ENCODE measurements around the gene ZNF484.
"Not testable (repeated sequence)": the region's sequence is repeated elsewhere in the genome, so short reads cannot be mapped to it uniquely, and the experiment has no call there.

The ZNF484 gene

DNA sequence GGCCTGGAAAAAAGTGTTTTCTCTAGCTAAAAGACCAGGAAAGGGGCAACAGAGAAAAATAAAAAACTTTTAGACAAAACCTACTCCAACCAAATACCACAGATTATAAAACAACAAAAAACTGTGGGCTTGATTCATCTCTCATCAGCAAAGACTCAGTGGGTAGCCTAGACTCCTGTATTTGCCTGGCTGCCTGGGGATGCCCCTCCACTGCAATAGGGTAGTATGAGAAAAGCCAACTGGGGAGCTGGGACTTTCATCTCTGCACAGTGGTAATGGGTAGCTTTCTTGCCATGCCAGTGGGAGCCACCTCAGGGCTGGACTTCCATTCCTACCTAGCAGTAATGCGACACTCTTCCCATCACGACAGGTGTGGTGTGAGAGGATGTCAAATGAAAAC lies 7.5 kb downstream of the ZNF484 start:
- TF ChIP-seq, protein P1, sequence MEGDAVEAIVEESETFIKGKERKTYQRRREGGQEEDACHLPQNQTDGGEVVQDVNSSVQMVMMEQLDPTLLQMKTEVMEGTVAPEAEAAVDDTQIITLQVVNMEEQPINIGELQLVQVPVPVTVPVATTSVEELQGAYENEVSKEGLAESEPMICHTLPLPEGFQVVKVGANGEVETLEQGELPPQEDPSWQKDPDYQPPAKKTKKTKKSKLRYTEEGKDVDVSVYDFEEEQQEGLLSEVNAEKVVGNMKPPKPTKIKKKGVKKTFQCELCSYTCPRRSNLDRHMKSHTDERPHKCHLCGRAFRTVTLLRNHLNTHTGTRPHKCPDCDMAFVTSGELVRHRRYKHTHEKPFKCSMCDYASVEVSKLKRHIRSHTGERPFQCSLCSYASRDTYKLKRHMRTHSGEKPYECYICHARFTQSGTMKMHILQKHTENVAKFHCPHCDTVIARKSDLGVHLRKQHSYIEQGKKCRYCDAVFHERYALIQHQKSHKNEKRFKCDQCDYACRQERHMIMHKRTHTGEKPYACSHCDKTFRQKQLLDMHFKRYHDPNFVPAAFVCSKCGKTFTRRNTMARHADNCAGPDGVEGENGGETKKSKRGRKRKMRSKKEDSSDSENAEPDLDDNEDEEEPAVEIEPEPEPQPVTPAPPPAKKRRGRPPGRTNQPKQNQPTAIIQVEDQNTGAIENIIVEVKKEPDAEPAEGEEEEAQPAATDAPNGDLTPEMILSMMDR (conservative IDR thresholded peaks at IDR 0.05) = no peak
- no peak for TF ChIP-seq ZFX (IDR thresholded peaks at IDR 0.05)
- no peak overlapping the region for H3K27ac ChIP-seq

DNA sequence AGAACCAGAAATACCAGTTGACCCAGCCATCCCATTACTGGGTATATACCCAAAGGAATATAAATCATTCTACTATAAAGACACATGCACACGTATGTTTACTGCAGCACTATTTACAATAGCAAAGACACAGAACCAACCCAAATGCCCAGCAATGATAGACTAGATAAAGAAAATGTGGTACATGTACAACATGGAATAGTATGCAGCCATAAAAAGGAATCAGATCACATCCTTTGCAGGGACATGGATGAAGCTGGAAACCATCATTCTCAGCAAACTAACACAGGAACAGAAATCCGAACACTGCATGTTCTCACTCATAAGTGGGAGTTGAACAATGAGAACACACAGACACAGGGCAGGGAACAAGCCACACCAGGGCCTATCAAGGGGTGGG lies 11.2 kb downstream of the ZNF484 start:
- not testable (repeated sequence) for H3K27ac ChIP-seq

DNA sequence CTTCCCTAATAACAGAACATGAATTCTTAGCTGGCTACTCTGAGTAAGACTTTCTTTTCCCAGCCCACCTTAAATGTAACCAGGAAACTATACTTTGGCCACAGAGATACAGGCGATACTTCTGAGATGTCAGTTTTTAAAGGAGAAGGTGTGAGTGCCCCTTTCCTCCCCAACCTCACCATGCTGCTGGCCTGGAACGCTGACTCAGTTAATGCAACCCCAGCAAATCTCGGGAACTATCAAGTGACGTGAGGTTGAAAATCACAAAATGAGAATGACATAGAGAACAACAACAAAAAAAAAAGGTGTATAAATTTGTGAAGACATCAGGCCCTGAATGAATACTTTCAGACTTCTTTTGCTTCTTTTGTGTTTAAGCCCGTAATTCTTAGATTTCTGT lies 13.7 kb downstream of the ZNF484 start:
- TF ChIP-seq, protein P1 (conservative IDR thresholded peaks at IDR 0.05) = no peak
- TF ChIP-seq ZFX (IDR thresholded peaks at IDR 0.05) = no peak
- H3K27ac ChIP-seq = no peak overlapping the region

DNA sequence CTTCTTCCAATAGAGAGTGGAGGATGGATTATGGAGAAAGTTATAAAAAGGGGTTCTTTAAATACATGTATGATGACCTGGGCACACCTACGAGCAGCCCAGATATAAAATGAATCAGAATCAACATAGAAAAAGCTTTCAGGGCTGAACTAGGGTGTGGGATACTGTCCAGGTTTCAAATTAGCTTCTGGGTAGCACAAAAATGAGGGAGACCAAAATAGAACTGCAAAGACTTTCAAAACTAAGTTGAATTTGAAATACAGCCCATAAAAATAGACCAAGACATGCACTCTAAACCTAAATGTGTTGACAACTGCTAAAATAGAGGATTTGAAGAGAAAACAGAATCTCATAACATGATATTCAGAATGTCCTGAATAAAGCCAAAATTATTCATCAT lies 17.0 kb downstream of the ZNF484 start:
- no peak for TF ChIP-seq ZFX (IDR thresholded peaks at IDR 0.05)
- TF ChIP-seq, protein P1 (conservative IDR thresholded peaks at IDR 0.05) = no peak
- no peak overlapping the region for H3K27ac ChIP-seq

DNA sequence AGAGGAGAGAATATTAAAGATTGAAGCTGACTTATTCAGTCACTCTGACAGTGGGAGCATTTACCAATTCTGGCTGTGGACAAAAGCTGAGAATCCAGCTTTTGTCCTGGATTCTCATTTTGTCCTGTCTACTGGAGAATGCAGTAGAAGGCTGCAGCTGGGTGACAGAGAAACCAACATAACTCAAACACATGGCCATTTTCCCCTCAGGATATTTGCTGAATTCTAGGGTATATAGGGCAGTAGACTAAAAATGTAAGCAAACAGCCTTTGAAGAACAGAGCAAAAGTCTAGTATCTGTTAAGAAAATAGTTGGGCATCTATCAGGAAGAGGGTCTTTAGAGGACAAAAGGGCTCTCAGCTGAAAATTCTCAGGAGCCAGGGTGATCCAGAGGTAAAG lies 20.6 kb downstream of the ZNF484 start:
- no peak overlapping the region for H3K27ac ChIP-seq
- TF ChIP-seq ZFX (IDR thresholded peaks at IDR 0.05) = no peak
- TF ChIP-seq, protein P1 (conservative IDR thresholded peaks at IDR 0.05) = no peak

DNA sequence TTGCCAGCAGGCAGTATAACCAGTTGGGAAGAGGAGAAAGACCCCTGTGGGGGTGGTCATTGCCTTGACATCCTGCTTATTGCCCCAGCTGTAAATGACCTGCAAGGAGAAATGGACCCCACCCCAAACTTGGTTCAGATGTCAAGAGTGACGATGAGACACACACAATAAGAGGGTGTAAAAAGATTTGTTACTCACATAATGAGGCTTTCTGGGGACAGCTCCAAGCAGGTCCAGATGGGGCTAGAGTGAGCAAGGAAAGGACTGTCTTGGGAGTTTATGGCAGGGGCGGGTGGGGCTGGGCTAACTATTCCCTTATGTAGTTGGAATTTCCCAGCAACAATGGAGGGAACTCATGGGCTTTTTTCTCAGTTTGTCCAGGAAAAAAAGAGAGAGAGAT lies 24.1 kb downstream of the ZNF484 start:
- H3K27ac ChIP-seq = no peak overlapping the region
- TF ChIP-seq, protein P1 (conservative IDR thresholded peaks at IDR 0.05) = no peak
- TF ChIP-seq ZFX (IDR thresholded peaks at IDR 0.05) = no peak

DNA sequence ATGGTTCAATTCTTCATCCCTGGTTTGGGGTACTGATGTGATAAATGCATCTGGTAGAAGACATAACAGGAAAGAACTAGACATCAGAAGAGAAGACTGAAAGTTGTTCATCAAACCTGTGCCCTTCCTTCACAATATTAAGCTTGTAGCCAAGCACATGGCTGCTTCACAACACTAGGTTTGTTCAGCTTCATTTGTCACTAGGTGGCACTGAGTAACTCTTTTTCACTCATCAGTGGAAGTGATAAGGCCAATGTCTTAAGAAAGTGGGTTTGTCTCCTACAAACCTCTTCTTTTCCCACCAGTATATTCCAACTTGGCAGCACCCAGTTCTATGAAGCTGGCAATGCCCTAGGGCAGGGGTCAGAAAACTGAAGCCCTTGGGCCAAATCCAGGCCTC lies 26.9 kb downstream of the ZNF484 start:
- no peak for TF ChIP-seq ZFX (IDR thresholded peaks at IDR 0.05)
- H3K27ac ChIP-seq = no peak overlapping the region

DNA sequence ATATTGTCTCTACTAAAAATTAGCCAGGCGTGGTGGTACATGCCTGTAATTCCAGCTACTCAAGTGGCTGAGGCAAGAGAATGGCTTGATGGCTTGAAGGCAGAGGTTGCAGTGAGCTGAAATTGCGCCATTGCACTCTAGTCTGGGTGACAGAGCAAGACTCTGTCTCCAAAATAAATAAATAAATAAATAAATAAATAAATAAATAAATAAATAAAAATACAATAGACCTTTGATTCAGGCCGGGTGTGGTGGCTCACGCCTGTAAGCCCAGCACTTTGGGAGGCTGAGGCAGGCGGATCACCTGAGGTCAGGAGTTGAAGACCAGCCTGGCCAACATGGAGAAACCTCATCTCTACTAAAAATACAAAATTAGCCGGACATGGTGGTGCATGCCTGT lies 29.1 kb downstream of the ZNF484 start:
- H3K27ac ChIP-seq = not testable (repeated sequence)

DNA sequence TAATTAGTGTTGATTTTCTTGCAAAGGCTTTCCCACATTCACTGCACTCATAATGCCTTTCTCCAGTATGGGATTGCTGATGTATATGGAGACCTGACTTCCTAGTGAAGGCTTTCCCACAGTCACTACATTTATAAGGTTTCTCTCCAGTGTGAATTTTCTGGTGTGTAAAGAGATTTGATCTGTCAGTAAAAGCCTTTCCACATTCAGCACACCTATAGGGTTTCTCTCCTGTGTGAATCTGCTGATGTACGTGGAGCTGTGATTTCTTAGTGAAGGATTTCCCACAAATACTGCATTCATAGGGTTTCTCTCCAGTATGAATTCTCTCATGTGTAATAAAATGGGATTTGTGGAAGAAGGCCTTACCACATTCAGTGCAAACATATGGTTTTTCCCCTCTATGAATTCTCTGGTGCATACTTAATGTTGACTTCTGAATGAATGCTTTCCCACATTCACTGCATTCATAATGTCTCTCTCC lies 31.1 kb downstream of the ZNF484 start:
- no peak overlapping the region for H3K27ac ChIP-seq
- TF ChIP-seq ZFX (IDR thresholded peaks at IDR 0.05) = no peak
- TF ChIP-seq, protein P1 (conservative IDR thresholded peaks at IDR 0.05) = no peak

DNA sequence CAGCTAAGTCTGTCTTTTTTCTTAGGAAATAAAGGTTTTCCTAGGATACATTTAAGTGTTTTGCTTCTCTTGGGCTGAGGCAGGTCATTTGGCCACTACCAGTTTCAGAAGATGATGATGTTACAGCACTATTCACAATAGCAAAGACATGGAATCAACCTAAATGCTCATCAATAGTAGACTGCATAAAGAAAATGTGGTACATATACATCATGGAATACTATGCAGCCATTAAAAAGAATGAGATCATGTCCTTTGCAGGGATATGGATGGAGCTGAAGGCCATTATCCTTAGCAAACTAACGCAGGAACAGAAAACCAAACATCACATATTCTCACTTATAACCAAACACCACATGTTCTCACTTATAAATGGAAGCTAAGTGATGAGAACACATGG lies 39.4 kb downstream of the ZNF484 start:
- not testable (repeated sequence) for H3K27ac ChIP-seq

All from C4-2B (cell line).